WERI-Rb-1 (cell line): Measurements from ENCODE around the gene EPN3.
A peak's percentile ranks its signal among the peaks of the same experiment; 100 is the strongest.

Source experiments
- DNase-seq: peaks from one replicate; pipeline ENCODE4 v3.0.0-alpha.2; 2020
- H3K27ac ChIP-seq: fragments of 250-450 bp; sonication (Bioruptor Pico); 2 replicates; pipeline ENCODE4 v1.5.1; 2020; ENCODE audit warnings: mild to moderate bottlenecking, moderate library complexity
- H3K27me3 ChIP-seq: fragments of 250-450 bp; sonication (Bioruptor Pico); 2 replicates; pipeline ENCODE4 v1.5.1; 2021; ENCODE audit warnings: mild to moderate bottlenecking, low read depth, moderate library complexity; ENCODE audit not compliant: insufficient read depth, severe bottlenecking
- H3K36me3 ChIP-seq: fragments of 250-450 bp; sonication (Bioruptor Pico); 2 replicates; pipeline ENCODE4 v1.5.1; 2020; ENCODE audit warnings: mild to moderate bottlenecking, moderate library complexity
- H3K4me3 ChIP-seq: 2 replicates; pipeline ENCODE4 v1.5.1; 2011; ENCODE audit warnings: low read depth, mild to moderate bottlenecking, control low read depth, low read length
- H3K9me3 ChIP-seq: fragments of 250-450 bp; sonication (Bioruptor Pico); 2 replicates; pipeline ENCODE4 v1.5.1; 2021; ENCODE audit warnings: mild to moderate bottlenecking, moderate library complexity; ENCODE audit not compliant: severe bottlenecking
- TF ChIP-seq, protein P1 (sequence below): IDR thresholded peaks from 2 replicates; pipeline ENCODE4 v1.5.1; 2011; ENCODE audit warnings: low read depth, mild to moderate bottlenecking, control low read depth, inconsistent platforms, low read length

EPN3 gene

DNA sequence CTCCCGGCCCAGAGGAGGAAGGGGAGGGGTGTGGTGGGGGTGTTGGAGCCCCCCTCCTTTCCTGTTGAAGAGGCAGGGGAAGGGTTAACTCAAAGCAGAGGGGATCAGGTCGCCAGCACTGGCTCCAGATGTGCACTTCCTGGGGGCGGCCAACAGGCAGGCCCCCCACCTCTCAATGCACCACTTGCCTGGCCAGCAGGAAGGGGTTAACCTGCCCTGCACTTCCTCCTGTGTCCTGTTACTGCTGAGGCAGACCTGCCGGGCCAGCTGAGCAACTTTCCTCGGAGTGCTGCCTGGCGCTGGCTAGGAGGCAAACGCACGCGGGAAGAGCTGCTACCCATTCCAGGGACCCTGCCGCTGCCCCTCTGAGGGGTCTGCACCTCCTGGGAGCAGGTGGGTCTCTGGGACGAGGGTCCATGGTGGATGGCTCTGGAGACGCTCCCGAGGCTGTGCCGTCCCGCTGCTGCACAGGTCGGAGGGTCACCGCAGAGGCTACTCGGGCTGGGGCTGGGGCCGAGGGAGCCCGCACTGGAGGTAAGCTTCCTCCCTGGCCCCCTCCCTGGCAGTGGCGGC lies at the start of gene EPN3:
EPN3 (plus strand) TSS at position 284 of the 573 bp plus-strand sequence. CDS start 3,822 bp downstream, outside the sequence.
- TF ChIP-seq, protein P1, sequence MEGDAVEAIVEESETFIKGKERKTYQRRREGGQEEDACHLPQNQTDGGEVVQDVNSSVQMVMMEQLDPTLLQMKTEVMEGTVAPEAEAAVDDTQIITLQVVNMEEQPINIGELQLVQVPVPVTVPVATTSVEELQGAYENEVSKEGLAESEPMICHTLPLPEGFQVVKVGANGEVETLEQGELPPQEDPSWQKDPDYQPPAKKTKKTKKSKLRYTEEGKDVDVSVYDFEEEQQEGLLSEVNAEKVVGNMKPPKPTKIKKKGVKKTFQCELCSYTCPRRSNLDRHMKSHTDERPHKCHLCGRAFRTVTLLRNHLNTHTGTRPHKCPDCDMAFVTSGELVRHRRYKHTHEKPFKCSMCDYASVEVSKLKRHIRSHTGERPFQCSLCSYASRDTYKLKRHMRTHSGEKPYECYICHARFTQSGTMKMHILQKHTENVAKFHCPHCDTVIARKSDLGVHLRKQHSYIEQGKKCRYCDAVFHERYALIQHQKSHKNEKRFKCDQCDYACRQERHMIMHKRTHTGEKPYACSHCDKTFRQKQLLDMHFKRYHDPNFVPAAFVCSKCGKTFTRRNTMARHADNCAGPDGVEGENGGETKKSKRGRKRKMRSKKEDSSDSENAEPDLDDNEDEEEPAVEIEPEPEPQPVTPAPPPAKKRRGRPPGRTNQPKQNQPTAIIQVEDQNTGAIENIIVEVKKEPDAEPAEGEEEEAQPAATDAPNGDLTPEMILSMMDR: peak; percentile 8; the same call in 1 of the 2 replicates
- Histone ChIP-seq H3K27ac (no peak within 1 kb of the TSS), H3K36me3 (no peaks in the 10 kb centered on the region), H3K9me3 (no peaks in the 10 kb centered on the region), H3K27me3 (no peaks in the 10 kb centered on the region), H3K4me3 (no peak within 1 kb of the TSS)
- DNase-seq: no peak

DNA sequence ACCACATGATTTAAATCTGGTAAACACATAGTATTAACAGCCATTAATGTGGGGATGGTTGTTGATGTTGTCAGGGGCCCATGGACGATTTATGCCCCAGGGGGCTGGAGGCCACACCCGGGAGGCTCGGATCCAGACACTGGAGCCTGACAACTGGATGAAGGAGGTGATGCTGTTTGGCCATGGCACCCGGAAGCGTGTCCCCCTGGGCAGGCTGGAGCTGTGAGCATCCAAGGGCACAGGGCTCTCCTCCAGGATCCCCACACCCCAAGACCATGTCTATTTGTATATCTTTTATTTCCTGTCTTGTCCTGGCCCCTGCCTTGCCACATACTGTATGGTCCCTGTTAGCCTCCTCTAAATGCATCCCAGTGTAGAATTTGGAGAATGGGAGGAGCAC lies 49.3 kb upstream of the EPN3 start:
- Histone ChIP-seq H3K36me3 (peaks cover 5% of the 10 kb centered on the region), H3K27ac (peak overlapping the region; percentile 61)

DNA sequence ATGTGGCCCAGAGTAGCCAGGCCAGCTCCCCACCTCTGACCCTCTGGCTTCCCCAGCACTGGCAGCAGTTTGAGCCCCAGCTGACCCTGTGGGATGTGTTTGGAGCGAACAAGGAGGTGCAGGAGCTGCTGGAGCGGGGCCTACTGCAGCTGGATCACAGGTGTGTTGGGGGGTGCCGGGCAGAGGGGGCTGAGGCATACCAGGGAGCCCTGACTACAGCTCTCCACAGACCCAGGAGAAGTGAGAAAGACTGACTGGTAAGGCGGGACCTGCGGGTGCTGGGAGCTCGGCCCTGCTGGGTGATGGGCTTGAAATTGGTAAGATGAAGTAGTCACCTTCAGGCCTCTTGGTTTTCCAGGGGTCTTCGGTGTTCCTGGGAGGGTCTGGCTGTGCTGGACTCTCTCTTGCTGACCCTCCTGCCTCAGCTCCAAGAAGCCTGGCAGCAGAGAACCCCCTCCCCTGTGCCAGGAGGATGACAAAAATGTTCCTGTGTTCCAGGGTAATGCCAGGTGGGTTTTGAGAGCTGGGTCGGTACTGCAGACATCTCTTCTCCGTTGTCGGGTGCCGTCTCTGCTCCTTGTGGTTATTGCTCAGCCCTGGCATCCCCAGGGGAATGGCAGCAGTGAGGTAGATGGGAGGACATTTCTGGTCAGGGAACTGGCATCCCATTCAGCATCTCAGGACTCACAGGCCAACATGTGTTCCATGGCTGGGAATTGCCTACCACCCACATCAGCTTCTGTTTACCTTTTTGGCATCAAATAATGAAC lies 48.0 kb upstream of the EPN3 start:
- TF ChIP-seq, protein P1: no peak
- Histone ChIP-seq H3K27ac (peak overlapping the region; percentile 61), H3K9me3 (no peaks in the 10 kb centered on the region)

More for the DNA sequence above, 49.3 kb upstream of the EPN3 start:
- DNase-seq: no peak
- H3K27me3 ChIP-seq: no peaks in the 10 kb centered on the region
- TF ChIP-seq, protein P1: no peak
- no peaks in the 10 kb centered on the region for H3K9me3 ChIP-seq
- no peak overlapping the region for H3K4me3 ChIP-seq

DNA sequence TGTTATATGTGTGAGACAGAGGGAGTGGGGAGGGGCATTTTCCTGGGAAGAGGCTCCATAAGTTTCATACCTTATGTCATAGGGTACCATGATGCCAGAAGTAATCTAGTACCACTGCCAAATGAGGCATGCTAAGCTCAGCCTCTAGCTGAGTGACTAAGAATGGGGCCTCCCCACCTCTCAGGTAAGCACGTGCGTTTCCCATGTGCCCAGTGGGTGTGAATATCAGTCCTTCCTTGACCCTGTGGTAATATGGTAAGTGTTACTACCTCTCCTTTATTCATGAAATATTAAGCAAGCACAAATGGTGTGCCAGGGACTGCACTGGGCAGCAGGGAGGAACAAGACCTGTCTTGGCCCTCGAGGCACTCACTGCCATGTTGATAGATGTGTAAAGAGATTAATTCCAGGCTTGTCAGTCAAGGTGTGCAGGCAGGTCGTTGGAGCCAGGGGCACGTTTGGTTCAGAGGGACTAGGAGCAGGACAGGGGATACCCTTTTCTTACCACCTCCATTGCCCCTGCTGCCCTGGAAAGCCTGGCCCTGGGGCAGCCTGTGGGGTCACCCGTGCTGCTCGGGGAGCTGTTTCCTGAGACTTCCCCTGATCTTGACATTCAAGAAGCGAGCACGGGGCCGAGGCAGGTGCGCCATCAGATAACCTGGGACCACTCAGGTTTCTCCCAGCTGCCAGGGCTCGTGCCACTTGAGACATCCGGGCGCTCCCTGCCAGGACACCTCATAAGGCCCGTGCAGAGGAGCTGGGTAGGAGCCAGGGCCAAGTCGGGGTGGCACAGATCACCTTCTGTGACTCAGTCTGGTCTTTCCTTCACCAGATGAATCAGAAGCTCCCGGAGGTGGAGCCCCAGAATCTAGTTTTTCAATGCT lies 45.1 kb upstream of the EPN3 start:
- no peak for DNase-seq
- Histone ChIP-seq H3K4me3 (no peak overlapping the region), H3K27me3 (no peaks in the 10 kb centered on the region), H3K27ac (no peak overlapping the region), H3K36me3 (peaks cover 5% of the 10 kb centered on the region), H3K9me3 (no peaks in the 10 kb centered on the region)
- TF ChIP-seq, protein P1: no peak

More for the DNA sequence above, 48.0 kb upstream of the EPN3 start:
- Histone ChIP-seq H3K4me3 (no peak overlapping the region), H3K36me3 (peaks cover 5% of the 10 kb centered on the region), H3K27me3 (no peaks in the 10 kb centered on the region)
- no peak for DNase-seq

DNA sequence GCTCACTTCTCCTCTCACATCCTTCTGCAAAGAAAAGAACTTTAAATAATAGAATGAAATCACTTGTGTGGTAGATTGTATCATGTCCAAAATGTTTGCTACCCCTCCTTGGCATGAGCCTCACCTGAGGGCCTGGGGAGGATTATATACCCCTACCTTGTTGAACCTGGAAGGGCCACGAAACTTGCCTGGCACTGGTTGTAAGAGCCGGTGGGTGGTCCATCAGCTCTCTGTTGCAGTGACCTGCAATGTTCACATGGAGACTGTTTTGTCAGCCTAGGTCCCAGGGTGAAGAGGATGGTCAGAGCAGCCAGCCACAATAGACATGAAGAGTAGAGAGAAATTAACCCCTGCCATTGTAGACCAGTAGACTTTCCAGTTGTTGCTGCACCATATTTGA lies 43.7 kb upstream of the EPN3 start:
- H3K9me3 ChIP-seq: no peaks in the 10 kb centered on the region
- no peak for DNase-seq
- H3K27ac ChIP-seq: no peak overlapping the region
- peaks cover 5% of the 10 kb centered on the region for H3K36me3 ChIP-seq
- H3K27me3 ChIP-seq: no peaks in the 10 kb centered on the region
- H3K4me3 ChIP-seq: no peak overlapping the region
- TF ChIP-seq, protein P1: no peak
